ENCODE data around the gene CRHR1.

Gene CRHR1

DNA sequence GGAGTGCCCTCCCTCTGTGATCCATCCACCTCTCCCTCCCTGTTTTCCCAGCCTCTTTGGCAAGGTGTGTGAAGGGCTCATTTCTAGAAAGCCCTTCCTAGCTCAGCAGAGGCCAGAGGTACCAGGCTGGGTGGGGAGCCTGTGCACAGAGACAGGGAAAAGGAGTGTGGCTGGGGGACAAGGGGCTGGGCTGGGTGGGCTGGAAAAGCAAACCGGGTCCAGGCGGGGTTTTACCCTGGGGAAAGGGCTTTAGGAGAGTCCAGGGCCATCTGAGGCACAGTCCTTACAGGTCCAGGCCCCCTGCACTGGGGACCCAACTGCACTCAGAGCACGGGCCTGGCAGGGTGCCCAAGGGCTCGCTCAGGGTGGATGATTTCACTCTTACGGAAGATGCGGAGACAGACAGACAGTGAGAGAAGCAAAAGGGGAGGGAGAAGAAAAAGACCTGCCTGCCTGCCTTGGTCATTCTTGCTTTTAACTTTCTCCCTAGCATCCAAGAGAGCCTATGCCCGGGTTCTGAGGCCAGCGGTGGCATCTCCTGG is 7.0 kb downstream of the CRHR1 start:
- DNase-seq = no peak

DNA sequence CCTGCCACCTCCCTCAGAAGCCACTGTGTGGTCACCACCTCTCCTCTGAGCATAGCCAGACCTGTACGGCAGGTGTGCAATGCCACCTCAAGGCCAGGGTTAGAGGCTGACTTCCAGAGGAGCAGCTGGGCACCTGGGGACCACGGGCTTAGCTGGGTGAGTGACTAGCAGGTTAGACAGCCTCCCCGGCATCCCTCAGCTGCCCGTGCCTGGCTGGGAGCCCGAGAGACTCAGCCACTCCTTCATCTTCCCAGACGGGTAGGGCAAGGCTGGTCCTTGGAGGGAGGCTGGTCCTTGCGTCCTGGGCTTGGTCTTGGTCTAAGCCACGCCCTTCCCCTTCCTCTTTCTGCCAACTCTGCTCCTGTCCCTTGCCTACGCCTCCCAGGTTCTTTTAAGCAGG is 7.8 kb downstream of the CRHR1 start:
- no peak for DNase-seq

DNA sequence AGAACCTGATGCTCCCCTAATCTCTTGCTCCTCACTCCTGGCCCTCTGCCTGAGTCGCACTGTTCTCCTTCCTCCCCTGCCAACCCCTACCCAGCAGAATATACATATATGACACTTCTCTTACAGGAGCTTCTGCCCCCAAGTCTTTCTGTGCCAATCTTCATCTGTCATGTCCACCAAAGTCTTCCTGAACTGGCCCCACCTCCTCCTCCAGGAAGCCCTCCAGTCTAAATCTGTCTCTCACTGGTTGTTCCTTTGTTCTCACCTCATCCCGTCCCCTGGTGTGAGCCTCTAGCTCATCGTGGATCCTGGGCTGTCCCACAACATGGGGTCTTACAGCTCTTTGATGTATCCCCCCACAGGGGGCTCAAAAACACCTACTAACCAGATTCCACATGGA is 8.3 kb downstream of the CRHR1 start:
- no peak for DNase-seq

DNA sequence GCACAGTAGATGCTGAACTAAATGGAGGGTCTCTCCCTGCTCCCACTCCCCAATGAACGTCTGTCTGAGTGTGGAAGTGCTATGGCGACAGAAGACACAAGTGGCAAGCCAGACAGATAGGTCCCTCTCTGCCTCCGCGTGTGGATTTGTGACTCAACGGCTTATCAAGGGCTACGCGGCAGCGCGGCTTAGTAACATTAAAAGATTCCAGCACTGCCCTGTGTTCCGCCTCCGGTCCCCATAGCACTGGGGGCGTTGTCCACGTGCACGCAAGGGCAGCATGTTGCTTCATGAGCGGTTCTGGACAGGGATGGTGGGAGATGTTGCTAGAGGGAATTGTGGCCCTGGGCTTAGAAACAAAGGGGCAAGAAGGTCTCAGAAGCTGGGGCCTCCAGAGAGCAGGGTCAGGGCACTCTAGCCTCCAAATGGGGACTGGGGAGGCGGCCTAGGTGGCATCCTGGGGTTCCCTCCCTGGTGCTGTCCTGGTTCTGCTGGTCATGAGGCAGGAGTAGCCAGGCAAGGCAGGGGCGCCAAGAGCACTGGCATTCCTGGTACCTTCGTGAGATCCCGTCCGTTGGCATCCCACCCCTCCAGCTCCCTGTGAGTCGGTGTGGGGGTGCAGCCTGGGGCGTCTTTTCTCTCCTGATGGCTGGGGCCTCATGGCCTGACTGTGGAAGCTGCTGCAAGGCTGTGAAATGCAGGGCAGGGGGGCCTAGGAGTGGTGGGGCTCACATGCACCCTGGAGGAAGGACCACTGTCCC is 9.1 kb downstream of the CRHR1 start:
- DNase-seq = no peak

DNA sequence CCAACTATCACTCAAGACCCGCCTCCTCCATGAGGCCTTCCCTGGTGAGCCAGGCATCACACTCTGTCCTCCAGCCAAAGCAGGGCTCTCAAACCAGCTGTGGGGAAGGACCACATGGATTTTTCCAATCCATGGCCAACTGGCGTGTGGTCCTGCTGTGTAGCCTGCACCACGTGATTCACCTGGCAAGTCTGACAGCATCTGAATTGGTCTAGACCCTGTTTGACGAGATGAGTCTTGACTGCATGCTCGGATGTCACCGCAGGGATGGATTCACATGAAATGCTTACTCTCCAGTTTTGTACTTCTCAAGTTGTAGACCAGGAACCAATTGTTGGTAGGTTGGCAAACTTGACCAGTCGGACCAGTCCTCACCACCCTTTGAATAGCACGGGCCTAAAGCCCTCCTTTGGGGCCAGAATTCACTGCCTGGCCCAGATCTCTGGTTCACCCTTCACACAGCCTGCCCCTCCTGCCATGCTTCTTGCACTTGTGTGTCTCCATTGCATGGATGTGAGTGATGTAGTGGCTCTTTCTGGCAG is 9.9 kb downstream of the CRHR1 start:
- no peak for DNase-seq

DNA sequence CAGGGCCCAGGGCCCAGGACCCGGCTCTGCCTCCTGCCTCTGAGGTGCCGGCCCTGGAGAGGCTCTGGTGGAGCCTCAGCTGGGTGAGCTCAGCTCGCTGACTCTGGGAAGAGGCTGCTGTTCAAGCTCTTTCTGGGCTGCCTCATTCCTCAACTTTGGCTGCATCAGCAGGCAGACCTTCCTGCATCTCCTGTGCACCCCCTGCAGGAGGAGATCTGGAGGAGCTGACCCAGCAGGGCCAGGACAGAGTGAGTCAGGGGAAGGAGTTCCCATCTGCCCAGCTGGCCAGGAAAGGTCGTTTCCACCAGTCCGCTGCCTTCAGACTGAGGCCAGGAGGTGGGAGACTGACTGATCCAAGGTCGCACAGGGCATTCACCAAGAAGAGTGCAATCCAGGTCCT is 10.7 kb downstream of the CRHR1 start:
- DNase-seq = no peak

DNA sequence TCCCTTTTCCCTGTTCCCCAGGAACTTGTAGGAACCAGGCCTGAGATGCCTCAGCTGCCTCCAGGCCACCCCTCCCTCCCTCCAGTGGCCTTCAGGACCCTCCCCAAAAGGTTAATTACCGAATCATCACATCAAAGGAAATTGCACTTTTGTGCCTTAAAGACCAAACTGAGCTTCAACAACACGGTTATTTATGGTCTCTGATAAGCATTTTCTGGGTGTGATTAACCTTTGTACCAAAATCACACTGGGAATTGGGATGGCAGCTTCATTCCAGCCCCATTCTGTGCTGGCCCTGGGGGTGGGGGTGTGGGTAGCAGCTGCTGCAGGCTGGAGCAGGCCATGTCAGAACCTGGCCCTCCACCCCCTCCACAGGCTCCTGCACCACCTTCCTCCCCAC is 16.7 kb downstream of the CRHR1 start:
- no peak for DNase-seq

DNA sequence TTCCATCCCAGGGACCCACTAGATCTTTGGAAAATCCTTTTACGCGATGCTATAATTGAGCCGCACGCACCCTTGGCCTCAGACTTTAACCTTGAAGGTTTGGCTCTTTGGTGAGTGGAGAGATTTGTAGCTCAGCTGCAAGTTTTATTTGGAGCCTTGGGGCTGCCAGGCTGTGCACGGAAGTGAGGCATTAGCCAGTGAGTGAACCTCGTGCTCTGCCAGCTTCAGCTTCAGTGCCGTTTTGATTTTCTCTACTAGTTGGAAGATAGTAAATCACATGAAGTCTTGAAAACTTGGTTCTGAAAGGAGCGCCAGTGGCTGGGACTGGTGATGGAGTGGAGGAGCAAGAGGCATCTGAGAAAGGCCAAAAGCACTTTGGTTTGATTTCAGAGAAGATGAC is 17.3 kb downstream of the CRHR1 start:
- no peak for DNase-seq

DNA sequence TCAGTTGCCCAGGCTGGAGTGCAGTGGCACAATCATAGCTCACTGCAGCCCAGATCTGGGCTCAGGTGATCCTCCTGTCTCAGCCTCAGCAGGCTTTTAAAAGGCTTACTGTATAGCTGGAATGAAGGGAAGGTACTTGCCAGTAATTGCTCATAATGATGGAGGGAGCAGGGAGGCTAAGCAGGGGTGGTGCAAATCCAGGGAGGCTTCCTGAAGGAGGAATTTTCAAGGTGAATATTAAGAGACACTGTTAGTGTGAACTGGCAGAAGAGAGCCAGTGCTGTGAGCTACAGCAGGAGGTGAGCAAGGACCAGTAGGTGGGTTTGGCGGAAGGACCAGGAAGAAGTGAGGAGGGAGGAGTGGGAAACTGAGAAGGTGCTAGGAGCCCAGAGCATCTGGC is 24.7 kb downstream of the CRHR1 start:
- DNase-seq = no peak

DNA sequence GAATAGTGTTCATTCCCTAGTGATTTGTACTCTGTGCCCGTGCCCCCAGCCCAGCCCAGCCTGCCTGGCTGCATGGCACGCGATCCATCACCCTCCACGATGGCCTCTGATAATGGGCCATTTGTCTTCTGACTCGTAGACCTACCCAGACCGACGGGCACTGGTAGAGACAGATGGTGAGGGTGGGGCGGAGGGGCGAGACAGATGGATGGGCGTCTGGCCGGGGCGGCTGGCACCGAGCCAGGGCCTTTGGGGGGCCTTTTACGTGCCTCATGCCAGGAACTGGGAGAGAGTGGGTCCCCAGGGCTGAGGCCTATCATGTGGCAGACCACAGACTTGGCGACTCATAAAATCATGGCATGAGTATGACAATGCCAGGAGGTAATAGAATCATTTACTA is 25.4 kb downstream of the CRHR1 start:
- no peak for DNase-seq

DNA sequence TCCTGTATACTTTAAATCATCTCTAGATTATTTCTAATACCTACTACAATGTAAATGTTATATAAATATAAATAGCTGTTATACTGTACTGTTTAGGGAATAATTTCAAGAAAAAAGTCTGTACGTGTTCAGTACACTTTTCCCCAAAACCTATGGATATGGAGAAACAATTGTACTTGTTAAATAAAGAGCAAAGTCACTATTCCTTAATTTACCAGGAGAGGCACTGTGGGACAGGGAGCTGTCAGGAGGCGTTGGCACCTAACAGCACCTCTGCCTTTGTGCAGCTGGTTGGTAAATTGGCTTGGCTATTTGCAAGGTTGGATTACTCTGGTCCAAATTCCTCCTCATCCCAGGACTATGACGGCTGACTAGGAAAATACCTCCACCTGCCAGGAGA is 28.0 kb downstream of the CRHR1 start:
- DNase-seq = no peak

DNA sequence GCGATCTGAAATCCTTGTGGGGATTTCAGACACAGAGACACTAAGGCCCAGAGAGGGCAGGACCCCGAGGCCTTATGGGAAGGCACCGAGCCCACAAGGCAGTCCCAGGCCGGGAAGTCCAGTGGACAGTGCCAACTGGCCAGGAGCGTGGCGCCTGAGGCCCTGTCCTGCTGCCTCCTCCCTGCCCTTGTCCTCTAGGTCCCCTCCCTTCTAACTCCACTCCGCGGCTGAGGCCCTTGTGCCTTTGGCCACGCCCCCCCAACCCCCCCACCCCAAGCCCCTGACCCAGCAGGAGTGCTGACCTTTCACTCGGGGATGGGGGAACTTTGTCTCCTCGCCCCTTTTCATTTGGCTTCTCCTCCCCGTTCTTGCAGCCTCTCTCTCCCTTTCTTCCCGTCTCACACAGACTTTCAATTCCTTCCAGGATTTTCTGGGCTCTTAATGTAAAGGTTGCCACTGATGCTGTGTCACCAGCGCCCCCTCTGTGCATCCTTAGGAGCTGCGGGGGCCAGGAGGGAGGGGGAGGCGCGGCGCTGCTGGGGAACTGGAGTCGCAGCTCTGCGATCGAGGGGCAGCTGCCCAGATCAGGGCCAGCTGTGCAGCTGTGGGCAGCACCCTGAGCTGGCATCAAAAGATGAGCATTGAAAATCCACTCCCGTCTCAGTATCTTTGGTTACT is 29.1 kb downstream of the CRHR1 start:
- no peak for DNase-seq

DNA sequence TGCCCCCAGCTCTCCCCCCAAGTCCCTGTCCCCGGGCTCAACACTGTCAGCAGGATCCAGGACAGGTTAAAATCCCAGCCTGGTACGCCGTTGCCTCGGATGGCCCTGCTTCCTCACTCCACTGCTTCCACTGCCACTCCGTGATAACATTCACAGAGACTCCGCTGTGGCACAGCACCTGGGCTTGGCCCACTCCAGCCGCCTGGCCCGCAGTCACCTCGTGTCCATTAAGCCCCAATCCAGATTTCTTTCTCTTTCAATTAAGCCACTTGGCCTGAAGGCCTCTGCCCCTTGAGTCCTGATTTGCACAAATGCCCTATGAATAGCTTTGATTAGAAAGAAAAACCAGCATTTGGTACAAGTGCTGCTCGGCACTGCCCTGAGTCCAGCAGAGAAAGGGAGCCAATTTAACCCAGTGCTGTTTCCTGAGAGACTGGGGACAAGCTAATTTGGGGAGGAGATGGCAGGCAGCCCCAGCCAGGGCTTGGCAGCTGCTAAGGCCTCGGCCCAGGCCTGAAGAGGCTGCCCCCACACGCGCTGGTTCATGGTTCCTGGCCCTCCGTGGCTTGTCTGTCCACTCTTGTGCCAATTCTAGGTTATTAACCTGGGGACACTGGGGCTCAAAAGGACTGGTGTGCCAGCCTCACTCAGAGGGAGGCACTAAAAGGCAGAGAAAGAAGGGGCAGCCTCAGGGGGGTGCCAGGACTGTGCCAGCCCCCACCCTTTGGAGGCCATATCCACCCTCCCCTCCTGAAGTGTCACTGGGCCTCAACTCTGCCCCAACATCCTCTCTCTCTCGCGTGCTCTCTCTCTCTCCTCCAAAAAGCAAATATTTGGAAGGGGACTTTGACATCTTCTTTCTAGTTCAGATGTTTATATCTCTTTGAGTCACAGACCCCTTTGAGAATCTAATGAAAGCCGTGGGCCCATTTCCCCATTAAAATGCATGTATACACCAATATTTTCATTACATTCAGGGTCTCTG is 30.8 kb downstream of the CRHR1 start:
- no peak for DNase-seq

DNA sequence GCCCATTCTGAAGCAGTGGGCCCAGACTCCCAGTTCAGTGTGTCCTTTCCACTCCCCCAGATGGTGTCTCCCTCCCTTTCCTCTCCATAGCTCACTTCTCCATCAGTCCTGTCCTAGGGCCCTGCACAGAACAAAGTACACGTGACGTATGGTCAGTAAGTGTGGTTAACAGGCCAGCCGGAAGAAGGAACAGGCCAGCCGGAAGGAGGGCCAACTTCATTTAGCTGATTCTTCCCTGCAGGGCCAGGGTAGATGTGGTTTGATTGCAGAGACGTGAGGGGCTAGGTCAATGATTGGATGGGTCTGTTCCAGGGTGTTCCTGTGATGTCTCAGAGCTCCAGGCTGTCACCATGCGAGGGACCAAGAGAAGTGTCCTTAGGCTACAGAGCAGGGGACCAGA is 31.6 kb downstream of the CRHR1 start:
- DNase-seq = no peak

DNA sequence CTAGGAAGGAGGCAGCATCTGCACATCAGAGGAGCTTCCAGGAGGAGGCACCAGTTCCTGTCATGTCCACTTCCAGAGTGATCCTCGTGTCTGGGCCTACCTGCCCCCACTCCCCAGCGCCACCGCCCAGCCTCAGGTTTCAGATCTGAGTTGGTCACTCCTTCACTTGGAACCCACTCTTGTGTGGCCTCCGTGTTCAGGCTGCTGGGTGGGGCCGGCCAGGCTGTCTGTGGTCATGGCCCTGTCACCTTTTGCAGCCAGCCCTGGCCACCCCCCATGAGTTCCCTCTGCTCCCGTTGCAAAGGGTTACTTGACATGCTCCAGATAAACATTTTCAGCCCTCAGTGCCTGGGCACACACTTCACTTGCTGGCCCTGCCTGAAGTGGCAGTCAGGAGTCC is 33.9 kb downstream of the CRHR1 start:
- DNase-seq = no peak

DNA sequence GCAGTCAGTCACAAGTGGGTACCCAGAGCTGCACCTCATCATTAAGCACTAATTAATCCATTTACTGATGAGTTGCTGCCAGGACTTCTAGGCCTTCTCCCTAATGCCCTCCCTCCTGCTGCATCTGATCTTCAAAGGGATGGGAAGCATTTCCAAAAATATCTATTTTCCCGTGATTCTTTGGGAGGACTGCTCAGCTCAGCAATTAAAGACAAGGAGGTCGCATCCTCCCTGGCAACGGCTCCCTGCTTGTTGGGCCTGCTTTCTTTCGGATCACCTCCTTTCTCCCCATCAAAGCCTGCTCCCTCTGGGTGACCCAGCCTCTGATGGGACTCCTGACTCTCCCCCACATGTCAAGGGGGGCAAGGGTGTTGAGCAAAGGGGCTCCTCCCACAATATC is 34.6 kb downstream of the CRHR1 start:
- DNase-seq = no peak

DNA sequence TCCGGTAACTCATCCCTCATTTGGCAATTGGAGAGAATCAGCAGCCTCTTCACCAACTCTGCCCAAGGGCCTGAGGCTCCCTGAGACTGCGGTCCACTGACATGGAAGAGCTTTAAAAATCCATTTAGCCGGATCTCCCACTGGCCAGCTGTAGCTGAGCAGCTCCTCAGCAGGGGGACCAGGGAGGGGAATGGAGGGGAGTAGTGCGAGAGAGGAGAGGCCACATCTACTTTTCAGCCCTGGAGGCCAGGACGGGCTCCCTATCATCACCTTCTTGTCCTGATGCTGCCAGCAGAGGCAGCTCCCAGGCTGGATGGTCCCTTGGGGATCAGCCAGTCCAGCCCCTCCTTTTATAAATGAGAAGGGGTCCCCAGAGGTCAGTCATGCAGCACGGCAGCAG is 35.5 kb downstream of the CRHR1 start:
- DNase-seq = no peak

DNA sequence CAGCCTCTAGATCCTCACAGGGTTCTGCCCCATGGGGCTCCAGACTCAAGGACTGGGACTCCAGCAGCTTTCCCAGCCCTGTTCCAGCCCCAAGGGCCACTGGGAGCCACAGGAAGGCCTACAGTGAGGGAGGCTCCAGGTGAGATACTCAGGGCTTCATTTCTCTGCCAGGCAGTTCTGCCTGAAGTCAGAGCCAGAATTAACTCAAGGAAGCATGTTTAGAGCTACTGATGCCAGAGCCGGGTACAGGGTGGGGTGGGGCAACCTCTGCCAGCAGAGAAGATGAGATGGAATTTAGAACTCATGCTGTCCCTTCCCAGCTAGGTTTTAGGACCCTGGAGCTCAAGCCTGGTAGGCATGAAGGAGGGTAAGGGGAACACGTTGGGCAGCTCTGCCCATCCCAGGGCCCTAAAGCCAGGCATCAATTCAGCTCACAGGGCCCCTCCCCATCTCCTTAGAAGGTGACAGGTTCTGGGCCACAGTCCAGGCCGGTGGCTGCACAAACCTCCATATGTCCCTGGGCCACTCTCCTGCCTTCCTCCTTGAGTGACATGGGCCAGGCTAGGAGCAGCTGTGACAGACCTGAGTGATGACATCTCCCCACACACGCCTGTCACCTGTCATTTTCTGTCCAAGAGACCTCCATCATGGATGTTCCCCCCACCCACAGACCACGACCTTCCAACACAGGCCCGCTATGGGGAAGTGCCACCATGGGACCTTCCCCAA is 36.1 kb downstream of the CRHR1 start:
- DNase-seq = no peak

DNA sequence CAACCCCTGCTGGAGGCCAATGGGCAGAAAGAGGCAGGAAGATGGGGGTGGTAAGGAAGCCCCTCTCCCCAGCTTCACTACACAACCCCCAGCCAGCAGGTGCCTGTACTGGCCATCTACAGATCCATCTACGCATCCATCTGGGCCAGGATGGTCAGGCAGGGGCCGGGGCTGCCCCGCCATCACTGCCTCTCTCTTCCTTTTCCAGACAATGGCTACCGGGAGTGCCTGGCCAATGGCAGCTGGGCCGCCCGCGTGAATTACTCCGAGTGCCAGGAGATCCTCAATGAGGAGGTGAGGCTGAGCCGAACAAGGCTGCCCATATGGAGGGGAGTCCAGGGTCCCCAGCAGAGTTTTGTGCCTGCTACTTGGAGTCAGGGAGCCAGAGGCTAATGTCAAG is 37.0 kb downstream of the CRHR1 start:
- DNase-seq = no peak

DNA sequence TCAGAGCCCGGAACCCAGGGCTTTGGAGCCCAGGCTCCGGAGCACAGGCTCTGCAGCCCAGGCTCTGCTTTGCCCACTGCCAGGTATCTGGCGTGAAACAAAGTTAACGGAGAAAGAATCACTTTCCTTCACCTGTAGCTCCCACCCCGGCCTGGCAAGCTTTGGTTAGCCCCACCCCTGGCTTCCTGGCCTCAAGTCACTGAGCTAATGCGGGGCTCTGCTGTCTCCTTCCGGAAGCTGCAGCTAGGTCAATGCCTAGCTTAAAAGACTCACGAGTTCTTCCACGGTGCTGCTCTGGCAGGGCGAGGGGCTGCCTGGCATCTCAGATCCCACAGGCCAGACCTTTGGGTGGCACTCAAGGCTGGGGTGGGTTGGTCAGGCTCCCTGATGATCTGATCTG is 39.5 kb downstream of the CRHR1 start:
- no peak for DNase-seq

DNA sequence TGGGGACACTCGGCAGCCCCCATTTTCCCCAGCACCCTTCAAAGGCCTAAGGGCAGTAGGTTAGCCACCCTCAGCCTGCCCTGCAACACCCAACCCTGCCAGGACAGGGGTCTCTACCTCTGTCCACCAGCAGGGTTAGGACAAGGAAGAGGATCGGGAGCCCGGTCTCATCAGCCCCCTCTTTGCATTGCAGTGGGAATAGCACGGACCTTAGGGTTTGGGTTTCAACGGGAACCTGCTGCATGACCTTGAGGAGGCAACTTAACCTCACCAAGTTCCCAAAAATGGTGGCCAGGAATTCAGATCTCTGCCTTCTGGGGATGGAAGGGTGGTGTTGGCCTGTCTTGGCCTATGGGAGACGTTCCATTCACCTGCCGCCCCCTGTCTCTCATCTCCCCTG is 40.4 kb downstream of the CRHR1 start:
- no peak for DNase-seq

DNA sequence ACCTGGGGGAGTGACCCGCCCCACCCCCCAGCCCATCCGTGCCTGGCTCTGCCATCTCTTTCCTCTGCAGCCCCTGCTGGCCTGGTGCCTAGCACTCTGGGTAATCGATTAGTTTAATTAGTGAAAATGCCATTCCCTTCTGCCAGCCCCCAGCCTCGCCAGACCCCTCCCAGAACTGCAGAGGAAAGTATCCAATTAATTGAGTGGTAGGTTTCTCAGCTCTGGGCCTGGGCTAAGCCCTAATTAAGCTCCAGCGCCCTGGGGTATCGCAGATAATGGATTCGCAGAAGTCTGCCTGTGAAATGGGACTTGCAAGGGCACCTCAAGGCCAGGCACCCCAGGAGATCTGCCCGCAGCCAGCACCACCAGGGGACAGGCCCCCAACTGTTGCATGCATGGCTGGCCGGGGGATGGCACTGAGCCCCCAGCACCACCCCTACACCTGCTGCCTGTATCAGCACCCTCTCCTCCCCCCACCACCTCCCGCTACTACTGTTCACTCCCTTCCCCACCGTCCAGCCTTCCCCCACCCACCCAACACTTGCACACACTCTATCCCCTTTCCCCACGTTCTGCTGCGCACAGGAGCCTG is 40.9 kb downstream of the CRHR1 start:
- no peak for DNase-seq

Data from GF-D8 (cell line).